Loucy (cell line): ENCODE data around the gene SETD3.
A peak's percentile ranks its signal among the peaks of the same experiment; 100 is the strongest.

ENCODE experiments used
- H2AFZ ChIP-seq: fragments of 200-600 bp; sonication (generic); 2 replicates; pipeline ENCODE4 v1.6.0; 2016; ENCODE audit warnings: antibody characterized with exemption, mild to moderate bottlenecking, low read length, moderate library complexity
- H3F3A ChIP-seq: fragments of 200-600 bp; 2 replicates; pipeline ENCODE4 v1.6.0; 2016; ENCODE audit warnings: antibody characterized with exemption, low read depth, mild to moderate bottlenecking
- H3K27me3 ChIP-seq: fragments of 200-600 bp; sonication (generic); 2 replicates; pipeline ENCODE4 v1.6.1; 2014; ENCODE audit warnings: low read length, mild to moderate bottlenecking; ENCODE audit not compliant: insufficient read depth, poor library complexity, severe bottlenecking
- H3K36me3 ChIP-seq: fragments of 200-600 bp; sonication (generic); 2 replicates; pipeline ENCODE4 v1.6.1; 2016; ENCODE audit warnings: low read length; ENCODE audit not compliant: insufficient read depth
- H3K4me1 ChIP-seq: fragments of 200-600 bp; sonication (generic); 2 replicates; pipeline ENCODE4 v1.5.1; 2014; ENCODE audit warnings: low read length, mild to moderate bottlenecking; ENCODE audit not compliant: insufficient read depth, poor library complexity, severe bottlenecking
- H3K4me2 ChIP-seq: fragments of 200-600 bp; sonication (generic); 2 replicates; pipeline ENCODE4 v1.6.0; 2014; ENCODE audit warnings: antibody characterized with exemption, low read length, low read depth, mild to moderate bottlenecking; ENCODE audit not compliant: poor library complexity, severe bottlenecking
- H3K4me3 ChIP-seq: fragments of 200-600 bp; sonication (generic); 2 replicates; pipeline ENCODE4 v1.5.1; 2014; ENCODE audit warnings: low read length, mild to moderate bottlenecking, mixed read lengths; ENCODE audit not compliant: poor library complexity, severe bottlenecking
- H3K79me2 ChIP-seq: fragments of 200-600 bp; sonication (generic); 2 replicates; pipeline ENCODE4 v1.6.1; 2014; ENCODE audit warnings: low read length; ENCODE audit not compliant: insufficient read depth
- H3K9ac ChIP-seq: fragments of 200-600 bp; sonication (generic); 2 replicates; pipeline ENCODE4 v1.6.0; 2014; ENCODE audit warnings: mild to moderate bottlenecking, low read depth, low read length, moderate library complexity; ENCODE audit not compliant: poor library complexity, severe bottlenecking
- H3K9me2 ChIP-seq: fragments of 200-600 bp; sonication (generic); replicated peaks from 2 replicates; pipeline ENCODE4 v1.6.1; 2016; ENCODE audit warnings: low read depth, low read length, mixed read lengths
- H3K9me3 ChIP-seq: fragments of 200-600 bp; sonication (generic); 2 replicates; pipeline ENCODE4 v1.6.1; 2014; ENCODE audit warnings: mild to moderate bottlenecking, antibody characterized with exemption, low read length, low read depth; ENCODE audit not compliant: insufficient read depth
- H4K20me1 ChIP-seq: fragments of 200-600 bp; sonication (generic); 2 replicates; pipeline ENCODE4 v1.6.0; 2014; ENCODE audit warnings: antibody characterized with exemption, low read length, mild to moderate bottlenecking; ENCODE audit not compliant: insufficient read depth, poor library complexity, severe bottlenecking
- EZH2phosphoT487 ChIP-seq: fragments of 200-600 bp; IDR thresholded peaks from 2 replicates; pipeline ENCODE4 v1.6.1; 2018; ENCODE audit warnings: antibody characterized with exemption, mild to moderate bottlenecking, moderate library complexity, borderline replicate concordance
- TF ChIP-seq, protein P1 (sequence below): fragments of 200-600 bp; sonication (generic); conservative IDR thresholded peaks from 2 replicates; pipeline ENCODE4 v1.5.1; 2014; ENCODE audit warnings: mild to moderate bottlenecking, antibody characterized with exemption, low read length

Gene SETD3

DNA sequence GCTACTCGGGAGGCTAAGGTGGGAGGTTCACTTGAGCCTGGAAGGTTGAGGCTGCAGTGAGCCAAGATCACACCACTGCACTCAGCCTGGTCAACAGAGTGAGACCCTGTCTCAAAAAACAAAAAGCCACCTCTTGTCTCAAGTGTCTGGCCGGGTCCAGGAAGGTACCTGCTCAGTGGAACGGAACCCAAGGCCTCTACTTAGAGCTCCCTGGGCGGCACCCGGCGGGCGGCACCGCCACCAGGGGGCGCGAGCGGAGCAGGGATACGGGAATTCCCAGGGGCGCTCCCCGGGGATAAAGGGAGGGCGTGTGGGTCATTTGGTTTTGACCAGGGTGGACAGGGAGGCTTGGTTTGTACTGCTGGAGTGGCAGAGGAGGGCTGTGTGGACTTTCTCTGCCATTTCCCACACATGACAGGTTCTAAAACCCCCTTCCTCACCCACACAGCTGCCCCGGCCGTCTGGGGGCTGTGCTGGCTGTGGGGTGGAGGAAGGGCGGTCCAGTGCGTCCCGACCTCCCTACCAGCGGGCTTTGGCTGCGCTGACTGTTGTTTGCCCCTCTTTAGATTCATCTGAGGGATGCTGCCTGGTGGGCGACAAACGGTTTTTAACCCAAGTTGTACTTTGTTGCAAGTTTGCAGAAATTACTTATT lies 91.4 kb downstream of the SETD3 start:
- Histone ChIP-seq H3F3A (no peaks in the 10 kb centered on the region), H4K20me1 (no peaks in the 10 kb centered on the region), H2AFZ (no peak overlapping the region), H3K9ac (no peak overlapping the region), H3K9me3 (no peaks in the 10 kb centered on the region), H3K4me3 (no peak overlapping the region), H3K79me2 (no peaks in the 10 kb centered on the region), H3K27me3 (no peaks in the 10 kb centered on the region), H3K4me2 (no peak overlapping the region), H3K4me1 (no peaks in the 10 kb centered on the region), H3K9me2 (no peaks in the 10 kb centered on the region), H3K36me3 (no peaks in the 10 kb centered on the region)
- no peak for TF ChIP-seq EZH2phosphoT487
- TF ChIP-seq, protein P1, sequence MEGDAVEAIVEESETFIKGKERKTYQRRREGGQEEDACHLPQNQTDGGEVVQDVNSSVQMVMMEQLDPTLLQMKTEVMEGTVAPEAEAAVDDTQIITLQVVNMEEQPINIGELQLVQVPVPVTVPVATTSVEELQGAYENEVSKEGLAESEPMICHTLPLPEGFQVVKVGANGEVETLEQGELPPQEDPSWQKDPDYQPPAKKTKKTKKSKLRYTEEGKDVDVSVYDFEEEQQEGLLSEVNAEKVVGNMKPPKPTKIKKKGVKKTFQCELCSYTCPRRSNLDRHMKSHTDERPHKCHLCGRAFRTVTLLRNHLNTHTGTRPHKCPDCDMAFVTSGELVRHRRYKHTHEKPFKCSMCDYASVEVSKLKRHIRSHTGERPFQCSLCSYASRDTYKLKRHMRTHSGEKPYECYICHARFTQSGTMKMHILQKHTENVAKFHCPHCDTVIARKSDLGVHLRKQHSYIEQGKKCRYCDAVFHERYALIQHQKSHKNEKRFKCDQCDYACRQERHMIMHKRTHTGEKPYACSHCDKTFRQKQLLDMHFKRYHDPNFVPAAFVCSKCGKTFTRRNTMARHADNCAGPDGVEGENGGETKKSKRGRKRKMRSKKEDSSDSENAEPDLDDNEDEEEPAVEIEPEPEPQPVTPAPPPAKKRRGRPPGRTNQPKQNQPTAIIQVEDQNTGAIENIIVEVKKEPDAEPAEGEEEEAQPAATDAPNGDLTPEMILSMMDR: peak; percentile 51

DNA sequence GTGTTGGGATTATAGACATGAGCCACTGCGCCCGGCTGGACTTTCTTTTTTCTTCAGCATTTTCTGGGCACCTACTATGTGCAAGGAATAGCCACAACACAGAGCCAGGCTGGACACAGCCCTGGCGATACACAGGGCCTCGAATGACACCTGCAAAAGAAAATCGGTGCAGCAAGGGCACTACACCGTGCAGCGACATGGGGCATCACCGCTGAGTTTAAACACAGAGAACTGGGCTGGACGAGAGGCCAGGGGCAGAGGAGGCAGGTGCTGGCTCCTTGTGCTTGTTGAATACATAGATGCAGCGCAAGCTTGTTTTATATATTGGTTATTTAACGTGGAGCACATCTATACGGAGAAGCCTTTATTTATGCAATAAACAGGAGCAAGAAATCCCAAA lies 92.4 kb downstream of the SETD3 start:
- TF ChIP-seq EZH2phosphoT487: no peak
- TF ChIP-seq, protein P1: no peak
- Histone ChIP-seq H3K9me3 (no peaks in the 10 kb centered on the region), H3K4me2 (no peak overlapping the region), H2AFZ (no peak overlapping the region), H3K36me3 (no peaks in the 10 kb centered on the region), H3K9ac (no peak overlapping the region), H3K79me2 (no peaks in the 10 kb centered on the region), H3K4me3 (no peak overlapping the region), H4K20me1 (no peaks in the 10 kb centered on the region), H3F3A (no peaks in the 10 kb centered on the region), H3K9me2 (no peaks in the 10 kb centered on the region), H3K27me3 (no peaks in the 10 kb centered on the region), H3K4me1 (no peaks in the 10 kb centered on the region)

DNA sequence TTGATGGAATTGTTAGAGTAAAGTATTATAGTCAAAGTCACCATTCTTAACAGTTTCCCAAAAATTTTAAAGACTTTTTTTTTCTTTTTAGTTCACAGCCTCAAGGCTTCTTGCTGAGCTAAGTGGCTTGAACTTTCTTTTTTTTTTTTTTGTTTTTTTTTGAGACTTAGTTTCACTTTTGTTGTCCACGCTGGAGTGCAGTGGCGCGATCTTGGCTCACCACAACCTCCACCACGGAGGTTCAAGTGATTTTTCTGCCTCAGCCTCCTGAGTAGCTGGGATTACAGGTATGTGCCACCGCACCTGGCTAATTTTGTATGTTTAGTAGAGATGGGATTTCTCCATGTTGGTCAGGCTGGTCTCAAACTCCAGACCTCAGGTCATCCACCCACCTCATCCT lies 92.8 kb downstream of the SETD3 start:
- H3K9me3 ChIP-seq: no peaks in the 10 kb centered on the region
- no peaks in the 10 kb centered on the region for H3K36me3 ChIP-seq
- TF ChIP-seq, protein P1: no peak
- no peak for TF ChIP-seq EZH2phosphoT487
- H3K9ac ChIP-seq: no peak overlapping the region
- no peaks in the 10 kb centered on the region for H3F3A ChIP-seq
- H4K20me1 ChIP-seq: no peaks in the 10 kb centered on the region
- no peak overlapping the region for H3K4me2 ChIP-seq
- H3K79me2 ChIP-seq: no peaks in the 10 kb centered on the region
- H3K27me3 ChIP-seq: no peaks in the 10 kb centered on the region
- no peak overlapping the region for H2AFZ ChIP-seq
- no peak overlapping the region for H3K4me3 ChIP-seq
- H3K4me1 ChIP-seq: no peaks in the 10 kb centered on the region
- no peaks in the 10 kb centered on the region for H3K9me2 ChIP-seq
